HG03097 (cell line): ENCODE results near the gene PPP3R2.
"Not testable (repeated sequence)": the region's sequence is repeated elsewhere in the genome, so short reads cannot be mapped to it uniquely, and the experiment has no call there.

Experiments
- ATAC-seq: cut with Tn5 transposase; IDR thresholded peaks from one replicate; pipeline ENCODE4 v1.9.1; 2021; ENCODE audit not compliant: unreplicated experiment, low FRiP score

The PPP3R2 gene

GRCh38 chr9:101590074-101590473, 4.7 kb downstream of the PPP3R2 start:
- ATAC-seq, result not testable (repeated sequence)

- no peak for ATAC-seq
Observed at GRCh38 chr9:101587332-101588043, 7.3 kb downstream of the PPP3R2 start.

GRCh38 chr9:101586651-101587050, 8.1 kb downstream of the PPP3R2 start:
- ATAC-seq, result peak; percentile 95

GRCh38 chr9:101585740-101586139, 9.0 kb downstream of the PPP3R2 start:
- no peak for ATAC-seq

DNA sequence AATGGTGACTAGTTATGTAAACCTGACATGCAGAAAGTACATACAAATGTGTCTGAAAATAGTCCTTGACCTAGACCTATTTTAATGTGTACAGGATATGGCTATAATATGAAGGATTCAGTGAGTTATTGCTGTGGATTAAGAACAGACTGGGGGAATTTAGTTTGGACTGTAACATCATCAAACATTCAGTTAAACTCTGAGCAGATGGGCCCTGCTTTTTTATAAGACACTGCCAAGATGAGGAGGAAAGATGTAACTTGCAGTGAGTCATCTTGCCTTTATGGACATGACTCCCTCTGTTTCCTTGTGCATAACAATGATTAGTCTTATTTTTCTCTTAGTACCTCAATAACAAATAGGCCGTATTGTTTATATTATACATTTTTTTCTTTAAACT, 12.2 kb downstream of the PPP3R2 start:
- no peak for ATAC-seq

- no peak for ATAC-seq
Observed at GRCh38 chr9:101579711-101580545, 14.8 kb downstream of the PPP3R2 start.

GRCh38 chr9:101578378-101578777, 16.4 kb downstream of the PPP3R2 start:
- no peak for ATAC-seq

- no peak for ATAC-seq
Observed at GRCh38 chr9:101574731-101575333, 19.9 kb downstream of the PPP3R2 start.

GRCh38 chr9:101572316-101572715, 22.5 kb downstream of the PPP3R2 start:
- no peak for ATAC-seq

DNA sequence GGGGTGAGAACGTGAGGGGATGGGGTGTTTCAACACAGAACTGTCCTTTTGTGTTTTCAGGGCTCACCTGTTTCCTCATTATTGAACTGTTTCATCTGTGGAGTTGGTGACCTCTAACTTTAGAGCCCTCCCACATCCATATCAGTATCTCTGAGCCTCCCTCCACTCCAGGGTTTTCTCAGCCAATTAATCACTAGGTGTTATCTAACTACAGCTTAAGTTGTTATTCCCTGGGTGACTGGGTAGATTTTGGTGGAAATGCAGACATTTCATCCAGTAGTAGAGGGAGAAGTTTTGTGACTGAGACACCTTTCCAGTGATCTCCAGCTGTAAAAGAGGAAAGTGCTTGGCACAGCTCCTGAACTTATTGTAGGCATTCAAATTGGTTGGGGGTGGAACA, 23.7 kb downstream of the PPP3R2 start:
- no peak for ATAC-seq

DNA sequence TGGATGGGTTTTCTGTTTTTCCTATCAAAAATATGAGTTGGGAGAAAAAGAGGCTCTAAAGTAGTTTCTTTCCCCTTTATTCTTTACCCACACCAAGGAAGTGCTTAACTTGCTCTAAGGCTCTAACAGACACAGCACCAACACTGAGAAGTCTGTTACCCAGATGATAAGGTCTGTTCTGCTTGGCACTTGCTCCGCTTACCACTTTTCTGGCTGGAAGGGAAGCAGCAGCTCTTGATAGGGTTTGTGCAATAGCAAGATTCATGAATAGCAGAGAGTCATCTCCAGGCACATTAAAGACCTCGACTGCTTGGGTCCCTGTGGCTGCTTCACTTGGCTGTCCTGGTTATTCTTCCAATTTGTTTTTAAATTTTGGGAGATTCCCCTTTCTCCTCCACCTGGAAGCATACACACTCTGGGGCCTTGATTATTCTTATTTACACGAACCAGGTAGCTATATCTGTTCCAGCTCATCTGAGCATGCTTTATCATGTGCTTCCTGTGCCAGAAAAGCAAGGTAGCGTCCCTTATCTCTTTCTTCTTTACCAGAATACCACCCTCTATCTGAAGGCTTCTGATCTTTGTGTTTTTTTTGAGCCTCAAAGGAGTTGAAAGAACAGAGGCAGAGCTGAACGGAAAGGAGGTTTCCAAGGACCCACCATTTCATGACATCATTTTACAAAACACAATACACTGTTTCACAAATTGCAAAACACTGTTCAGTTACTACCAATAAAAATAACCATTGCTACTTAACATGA, 24.8 kb downstream of the PPP3R2 start:
- no peak for ATAC-seq

- no peak for ATAC-seq
Observed at GRCh38 chr9:101567725-101568350, 26.9 kb downstream of the PPP3R2 start.

GRCh38 chr9:101566904-101567724, 27.7 kb downstream of the PPP3R2 start:
- ATAC-seq, result no peak

- ATAC-seq, result no peak
Observed at GRCh38 chr9:101564252-101564651, 30.5 kb downstream of the PPP3R2 start.

DNA sequence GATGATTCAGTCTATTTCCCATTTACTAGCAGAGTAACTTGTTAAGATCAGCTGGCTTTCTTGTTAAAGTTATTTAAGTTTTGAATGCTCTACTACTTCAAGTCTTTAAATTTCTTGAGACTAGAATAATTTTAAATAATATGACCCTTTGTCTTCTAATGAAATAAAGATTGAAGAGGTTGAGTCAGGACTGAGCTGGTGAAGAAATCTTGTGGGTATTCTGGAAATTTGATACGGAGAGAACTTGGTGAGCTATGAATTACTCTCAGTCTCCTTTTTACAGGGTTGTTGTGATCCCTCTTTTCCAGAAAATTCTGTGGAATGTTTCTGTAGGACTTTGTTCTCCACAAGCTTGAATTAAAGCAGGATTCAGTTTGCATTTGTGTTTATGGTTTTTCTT, 31.8 kb downstream of the PPP3R2 start:
- no peak for ATAC-seq

GRCh38 chr9:101561740-101562139, 33.0 kb downstream of the PPP3R2 start:
- ATAC-seq, result no peak

- not testable (repeated sequence) for ATAC-seq
Observed at GRCh38 chr9:101549472-101550098, 45.2 kb downstream of the PPP3R2 start.

- no peak for ATAC-seq
Observed at GRCh38 chr9:101543098-101543735, 51.6 kb downstream of the PPP3R2 start.
